ENCODE data around the gene ANKRD39.
"Not testable (repeated sequence)": the region's sequence is repeated elsewhere in the genome, so short reads cannot be mapped to it uniquely, and the experiment has no call there.

Gene ANKRD39

GRCh38 chr2:96869822-96870625 lies 12.2 kb upstream of the ANKRD39 start, which contains the start of gene SEMA4C:
SEMA4C (minus strand) TSS chr2:96870080; CDS start chr2:96867886, 2,194 bp downstream.
- DNase-seq = peak; percentile 48 to 58

GRCh38 chr2:96869281-96869821 lies 11.5 kb upstream of the ANKRD39 start:
- no peak for DNase-seq

GRCh38 chr2:96868555-96869280 lies 10.9 kb upstream of the ANKRD39 start:
- peak; percentile 64 to 75 for DNase-seq

GRCh38 chr2:96867756-96868554 lies 10.1 kb upstream of the ANKRD39 start:
- DNase-seq = no peak

GRCh38 chr2:96866986-96867755 lies 9.4 kb upstream of the ANKRD39 start:
- no peak for DNase-seq

- no peak for DNase-seq
Observed at GRCh38 chr2:96866586-96866985, 8.8 kb upstream of the ANKRD39 start.

GRCh38 chr2:96866149-96866548 lies 8.3 kb upstream of the ANKRD39 start:
- DNase-seq = no peak

- no peak for DNase-seq
Observed at GRCh38 chr2:96865654-96866053, 7.8 kb upstream of the ANKRD39 start.

GRCh38 chr2:96864343-96865091 lies 6.7 kb upstream of the ANKRD39 start:
- no peak for DNase-seq

GRCh38 chr2:96863575-96864342 lies 5.9 kb upstream of the ANKRD39 start:
- DNase-seq = no peak

GRCh38 chr2:96863056-96863455 lies 5.2 kb upstream of the ANKRD39 start:
- not testable (repeated sequence) for DNase-seq

GRCh38 chr2:96861074-96861473 lies 3.3 kb upstream of the ANKRD39 start:
- no peak for DNase-seq

GRCh38 chr2:96860065-96861029 lies 2.5 kb upstream of the ANKRD39 start:
- peak; percentile 50 to 58 for DNase-seq

GRCh38 chr2:96859681-96860064 lies 1.9 kb upstream of the ANKRD39 start:
- no peak for DNase-seq

- no peak for DNase-seq
Observed at GRCh38 chr2:96859099-96859649, 1.4 kb upstream of the ANKRD39 start.

GRCh38 chr2:96856776-96857666 lies 795 bp downstream of the ANKRD39 start:
- peak; percentile 47 to 52 for DNase-seq

- no peak for DNase-seq
Observed at GRCh38 chr2:96853321-96853720, 4.5 kb downstream of the ANKRD39 start.

GRCh38 chr2:96852667-96853066 lies 5.1 kb downstream of the ANKRD39 start:
- DNase-seq = no peak

Data from stimulated activated CD4-positive, alpha-beta T cell treated with anti-CD3 and anti-CD28 coated beads, Interleukin-2, amount 100 ng/mL, for 24 hours (primary cell).